HS-27A (cell line): ENCODE results near the gene DOK3.
A peak's percentile ranks its signal among the peaks of the same experiment; 100 is the strongest.

ENCODE experiments used
- DNase-seq: peaks from one replicate; pipeline ENCODE4 v3.0.0-alpha.2; 2012; ENCODE audit warnings: low read depth, missing footprints

Gene DOK3

DNA sequence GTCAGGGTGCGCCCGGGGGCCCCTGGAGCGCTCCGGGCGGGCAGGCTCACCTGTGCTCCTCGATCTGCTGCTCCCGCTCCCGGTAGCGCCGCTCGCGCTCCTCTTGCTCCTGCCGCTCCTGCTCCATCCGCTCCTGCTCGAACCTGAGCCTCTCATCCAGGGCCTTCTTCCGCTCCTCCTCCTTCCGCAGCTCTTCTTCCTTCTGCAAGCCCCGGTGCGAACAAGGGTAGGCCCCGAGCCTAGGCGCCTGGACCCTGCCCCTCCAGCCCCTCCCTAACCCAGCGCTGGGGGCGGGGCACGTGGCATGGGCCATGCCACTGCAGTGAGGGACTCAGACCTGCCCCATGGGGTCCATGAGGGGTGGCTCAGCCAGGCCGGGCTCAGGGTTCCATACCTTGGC is 42.8 kb downstream of the DOK3 start:
- no peak for DNase-seq

DNA sequence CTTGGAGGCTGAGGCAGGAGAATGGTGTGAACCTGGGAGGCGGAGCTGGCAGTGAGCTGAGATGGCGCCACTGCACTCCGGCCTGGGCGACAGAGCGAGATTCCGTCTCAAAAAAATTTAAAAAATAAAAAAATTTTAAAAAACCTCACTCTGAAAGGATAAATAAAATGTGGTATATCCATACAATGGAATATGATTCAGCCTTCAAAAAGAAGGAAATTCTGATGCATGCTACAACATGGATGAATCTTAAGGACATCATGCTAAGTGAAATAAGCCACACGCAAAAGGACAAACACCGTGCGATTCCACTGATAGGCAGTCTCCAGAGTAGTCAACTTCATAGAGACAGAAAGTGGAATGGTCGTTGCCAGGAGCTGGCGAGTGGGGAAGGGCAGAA is 44.6 kb downstream of the DOK3 start:
- no peak for DNase-seq

DNA sequence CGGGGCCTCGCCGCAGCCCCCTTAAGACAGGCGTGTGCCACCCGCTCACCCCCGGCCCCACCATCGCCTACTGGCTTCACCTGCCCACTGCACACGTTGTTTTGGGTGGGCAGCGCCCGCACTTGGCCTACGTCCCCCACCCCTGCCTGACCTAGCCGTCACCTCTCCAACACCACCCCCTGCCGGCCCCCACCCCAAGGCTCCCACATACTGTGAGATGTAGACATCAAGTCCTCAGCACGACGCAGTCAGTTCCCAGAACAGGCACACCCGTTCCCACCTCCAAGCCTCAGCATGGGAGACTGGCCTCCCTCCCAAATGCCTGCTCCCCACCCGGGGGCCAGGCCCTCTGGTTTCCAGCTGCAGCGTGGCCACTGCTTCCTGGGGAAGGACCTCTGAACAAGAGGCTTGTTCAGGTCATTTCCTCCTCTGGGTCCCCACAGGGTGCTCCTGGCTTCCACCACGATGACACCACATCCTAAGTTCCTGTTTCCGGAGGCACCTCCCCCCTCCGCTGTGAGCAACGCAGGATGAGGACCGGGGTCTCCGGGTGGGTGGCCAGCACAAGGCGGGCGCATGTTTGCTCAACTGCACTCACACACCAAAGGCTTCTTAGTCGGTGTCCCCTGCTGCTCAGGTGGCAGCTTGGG is 47.5 kb downstream of the DOK3 start:
- DNase-seq = no peak

DNA sequence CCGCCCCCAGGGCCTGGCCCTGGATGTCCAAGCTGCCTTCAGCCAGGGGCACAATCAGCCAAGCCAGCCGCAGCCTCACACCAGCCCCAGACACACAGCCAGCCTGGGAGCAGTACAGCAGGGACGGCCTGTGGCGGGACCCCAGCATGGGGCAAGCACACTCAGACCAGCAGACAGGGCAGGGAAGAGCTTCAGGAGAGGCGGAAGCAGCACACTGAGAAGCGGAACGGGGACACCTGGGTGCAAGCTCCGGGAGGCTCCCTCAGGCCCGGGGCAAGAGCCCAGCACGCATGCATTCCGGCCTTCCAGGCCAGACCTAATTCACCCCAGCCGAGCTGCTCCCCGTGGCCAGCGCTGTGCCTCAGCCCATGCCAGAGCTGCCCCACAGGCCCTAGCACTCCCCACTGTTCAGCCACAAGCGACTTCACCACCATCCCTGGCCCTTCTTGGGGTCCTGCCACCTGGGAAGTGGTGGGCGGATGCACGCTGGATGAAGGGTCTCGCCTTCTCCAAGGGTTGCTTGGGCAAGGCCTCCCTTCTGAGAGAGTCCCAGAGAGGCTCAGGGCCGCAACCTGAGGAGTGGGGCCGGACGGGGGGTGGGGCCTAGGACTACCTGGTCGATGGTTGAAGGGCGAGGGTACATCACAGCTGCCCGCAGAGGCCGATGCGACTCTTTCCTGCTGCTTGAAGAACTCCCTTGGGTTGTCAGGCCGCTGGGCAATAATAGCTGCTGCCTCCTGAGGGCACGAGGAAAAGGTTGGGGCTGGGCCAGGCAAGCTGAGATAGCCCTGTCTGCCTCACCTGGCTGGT is 49.6 kb downstream of the DOK3 start:
- DNase-seq = no peak

DNA sequence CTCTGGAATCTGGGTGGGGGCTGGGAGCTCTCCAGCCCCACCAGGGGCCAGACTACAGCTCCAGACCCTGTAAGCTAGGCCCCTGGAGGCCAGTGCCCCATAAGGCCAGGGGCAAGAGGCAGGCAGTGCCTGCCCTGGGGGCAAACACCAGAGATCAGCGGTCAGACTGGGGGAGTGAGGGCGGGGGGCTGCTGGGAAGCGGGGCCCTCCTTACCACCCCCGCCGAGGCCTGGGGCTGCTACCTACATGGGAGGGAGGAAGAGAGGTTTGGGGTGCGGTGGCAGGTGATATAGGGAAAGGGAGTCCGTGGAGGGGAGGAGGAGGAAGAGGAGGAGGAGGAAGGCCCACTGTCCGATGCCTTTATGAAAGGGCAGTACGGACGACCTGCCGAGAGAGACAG is 50.3 kb downstream of the DOK3 start:
- no peak for DNase-seq

DNA sequence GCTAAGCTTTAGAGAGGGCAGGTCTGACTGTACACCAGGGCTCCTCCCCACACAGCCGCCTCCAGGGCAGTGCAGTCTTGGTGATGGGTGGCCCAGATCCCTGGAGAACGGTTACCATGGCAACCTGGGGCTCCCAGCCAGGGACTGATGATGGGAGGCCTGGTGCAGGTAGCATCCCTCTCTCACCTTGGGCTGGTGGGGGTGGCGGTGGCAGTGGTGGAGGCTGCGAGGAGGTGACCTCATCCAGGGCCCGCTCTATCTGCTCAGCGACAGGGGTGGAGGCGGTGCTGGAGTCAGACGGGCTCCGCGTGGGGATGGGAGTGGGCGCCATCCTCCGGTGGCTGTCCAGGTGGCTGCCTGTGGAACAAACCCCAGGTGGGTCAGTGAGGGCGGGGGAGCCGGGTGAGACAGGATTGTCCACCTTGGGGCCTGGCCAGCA is 50.7 kb downstream of the DOK3 start:
- no peak for DNase-seq

DNA sequence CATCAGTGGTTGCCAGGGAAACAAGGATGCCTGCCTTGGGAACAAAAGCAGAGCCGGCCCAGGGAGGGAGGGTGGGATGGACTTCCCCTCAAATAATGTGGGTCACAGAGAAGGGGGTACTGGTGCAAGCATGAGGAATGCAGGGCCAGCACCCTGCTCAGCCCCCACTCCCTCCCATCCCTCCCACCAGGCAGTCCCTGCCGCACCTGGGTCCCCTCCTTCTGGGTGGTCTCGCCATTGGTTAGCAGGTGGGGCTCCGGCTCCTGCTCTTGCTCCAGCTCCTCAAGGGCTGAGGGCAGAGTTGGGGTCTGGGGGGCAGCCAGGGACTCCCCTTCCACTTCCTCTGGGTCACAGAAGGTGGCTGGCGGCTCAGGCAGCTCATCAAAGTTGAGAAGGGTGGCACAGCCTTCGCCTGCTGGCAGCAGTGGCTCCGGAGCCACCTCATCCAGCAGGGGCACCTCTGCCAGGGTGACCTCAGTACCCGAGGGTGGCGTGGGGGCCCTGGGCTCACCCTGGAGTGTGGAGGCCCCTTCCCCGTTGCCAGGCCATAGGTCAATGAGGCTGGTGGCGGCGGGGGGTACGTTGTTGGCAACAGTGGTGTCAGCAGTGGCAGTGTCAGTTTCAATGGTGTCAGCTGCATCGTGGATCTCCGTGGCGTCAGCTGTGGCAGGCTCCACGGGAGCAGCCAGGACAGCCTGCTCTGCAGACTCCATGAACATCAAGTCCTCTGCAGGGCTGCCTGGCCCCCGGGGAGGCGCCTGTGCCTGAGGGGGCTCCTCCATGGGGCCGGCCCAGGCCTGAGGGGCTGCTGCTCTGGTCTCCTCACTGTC is 51.6 kb downstream of the DOK3 start:
- DNase-seq = no peak

DNA sequence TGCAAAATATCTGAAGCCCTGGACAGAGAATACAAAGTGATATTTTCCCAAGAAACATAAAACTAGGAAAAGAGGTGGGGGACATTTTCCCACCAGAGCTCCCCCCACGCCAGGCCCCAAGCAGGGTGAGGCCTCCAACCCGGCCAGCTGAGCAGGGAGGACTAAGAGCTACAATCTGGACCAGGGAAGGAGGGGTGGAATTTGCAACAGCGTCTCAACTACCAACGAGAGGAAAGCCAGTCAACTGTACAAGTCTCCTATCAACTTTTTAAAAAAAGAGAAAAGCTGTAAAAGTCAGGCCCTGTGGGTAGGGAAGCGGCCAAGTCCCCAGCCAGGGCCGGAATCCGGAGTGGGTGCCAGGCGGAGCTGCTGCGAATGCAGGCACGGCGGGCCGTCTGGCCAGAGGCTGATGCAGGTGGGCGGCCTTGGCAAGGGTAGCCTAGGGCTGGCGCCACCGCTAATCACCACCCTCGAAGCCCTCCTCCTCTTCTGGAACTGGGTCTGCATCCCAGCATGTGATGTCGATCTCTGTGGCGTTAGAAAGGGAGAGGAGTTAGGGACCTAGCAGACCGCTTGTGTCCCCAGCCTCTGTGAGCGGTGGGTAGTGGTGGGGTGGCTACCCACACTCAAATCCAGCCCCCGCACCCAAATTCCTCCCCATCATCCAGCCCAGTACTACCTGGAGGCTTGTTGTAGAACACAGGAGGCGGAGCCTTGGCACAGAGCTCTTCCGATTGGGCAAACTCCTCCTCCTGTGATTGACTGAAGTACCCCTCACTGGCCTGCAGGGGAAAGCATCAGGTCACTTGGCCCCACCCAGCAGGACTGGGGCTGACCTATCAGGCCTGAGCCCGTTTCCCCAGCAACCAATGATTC is 52.4 kb downstream of the DOK3 start:
- DNase-seq = peak; percentile 46

DNA sequence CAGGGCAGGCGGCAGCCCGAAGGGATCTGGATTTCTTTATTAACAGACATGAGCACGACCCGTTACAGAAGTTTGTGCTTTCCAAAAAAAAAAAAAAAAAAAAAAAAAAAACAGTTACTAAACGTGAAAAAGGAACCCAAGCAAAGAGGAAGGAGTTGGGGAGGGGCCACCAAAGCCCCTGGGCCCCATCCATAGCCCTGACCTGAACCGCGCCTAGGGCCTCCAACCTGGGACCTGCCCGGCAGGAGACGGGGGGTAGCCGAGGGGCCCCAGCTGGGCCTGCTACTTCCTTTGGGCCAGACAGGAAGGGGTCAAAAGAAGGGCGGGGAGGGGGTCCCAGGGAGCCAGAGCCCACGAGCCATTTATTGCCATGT is 53.0 kb downstream of the DOK3 start:
- DNase-seq = no peak

DNA sequence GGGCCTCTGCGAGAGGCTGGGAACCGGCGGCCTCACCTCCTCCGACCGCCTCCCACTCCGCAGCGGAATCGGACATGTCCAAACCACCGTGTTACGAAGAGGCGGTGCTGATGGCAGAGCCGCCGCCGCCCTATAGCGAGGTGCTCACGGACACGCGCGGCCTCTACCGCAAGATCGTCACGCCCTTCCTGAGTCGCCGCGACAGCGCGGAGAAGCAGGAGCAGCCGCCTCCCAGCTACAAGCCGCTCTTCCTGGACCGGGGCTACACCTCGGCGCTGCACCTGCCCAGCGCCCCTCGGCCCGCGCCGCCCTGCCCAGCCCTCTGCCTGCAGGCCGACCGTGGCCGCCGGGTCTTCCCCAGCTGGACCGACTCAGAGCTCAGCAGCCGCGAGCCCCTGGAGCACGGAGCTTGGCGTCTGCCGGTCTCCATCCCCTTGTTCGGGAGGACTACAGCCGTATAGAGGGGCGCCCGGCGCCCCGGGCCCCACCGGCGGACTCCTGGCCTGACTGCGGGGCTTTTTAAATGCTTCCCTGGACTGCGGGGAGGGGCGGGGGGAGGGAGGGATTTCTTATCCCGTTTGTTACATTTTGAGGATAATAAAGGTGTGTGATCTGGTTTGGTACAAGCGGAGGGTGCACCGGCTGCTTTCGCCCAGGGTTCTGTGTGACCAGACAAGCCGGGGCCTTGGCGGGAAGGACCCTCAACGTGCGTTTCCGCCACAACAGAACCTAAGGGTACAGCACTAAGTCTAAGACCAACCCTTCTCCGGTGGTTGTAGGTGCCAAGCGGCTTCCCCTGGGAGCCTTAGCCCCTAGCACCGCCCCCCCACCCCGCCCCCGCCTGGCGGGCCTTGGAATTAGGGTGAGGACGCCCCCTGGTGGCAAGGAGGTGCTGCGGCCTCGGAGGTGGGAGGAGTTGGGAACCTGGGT is 53.7 kb downstream of the DOK3 start:
- DNase-seq = no peak

DNA sequence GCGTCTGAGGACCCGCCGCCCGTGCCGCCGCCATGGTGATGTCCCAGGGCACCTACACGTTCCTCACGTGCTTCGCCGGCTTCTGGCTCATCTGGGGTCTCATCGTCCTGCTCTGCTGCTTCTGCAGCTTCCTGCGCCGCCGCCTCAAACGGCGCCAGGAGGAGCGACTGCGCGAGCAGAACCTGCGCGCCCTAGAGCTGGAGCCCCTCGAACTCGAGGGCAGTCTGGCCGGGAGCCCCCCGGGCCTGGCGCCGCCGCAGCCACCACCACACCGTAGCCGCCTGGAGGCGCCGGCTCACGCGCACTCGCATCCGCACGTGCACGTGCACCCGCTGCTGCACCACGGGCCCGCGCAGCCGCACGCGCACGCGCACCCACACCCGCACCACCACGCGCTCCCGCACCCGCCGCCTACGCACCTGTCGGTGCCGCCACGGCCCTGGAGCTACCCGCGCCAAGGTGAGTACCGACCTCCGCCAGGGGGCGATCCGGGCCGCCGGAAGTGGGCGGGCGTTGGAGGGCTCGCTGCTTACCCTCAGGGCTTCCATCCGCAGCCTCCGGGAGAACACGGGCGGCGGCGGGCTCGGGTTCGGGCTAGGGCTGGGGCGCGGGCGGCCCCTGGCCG is 54.5 kb downstream of the DOK3 start:
- DNase-seq = no peak

DNA sequence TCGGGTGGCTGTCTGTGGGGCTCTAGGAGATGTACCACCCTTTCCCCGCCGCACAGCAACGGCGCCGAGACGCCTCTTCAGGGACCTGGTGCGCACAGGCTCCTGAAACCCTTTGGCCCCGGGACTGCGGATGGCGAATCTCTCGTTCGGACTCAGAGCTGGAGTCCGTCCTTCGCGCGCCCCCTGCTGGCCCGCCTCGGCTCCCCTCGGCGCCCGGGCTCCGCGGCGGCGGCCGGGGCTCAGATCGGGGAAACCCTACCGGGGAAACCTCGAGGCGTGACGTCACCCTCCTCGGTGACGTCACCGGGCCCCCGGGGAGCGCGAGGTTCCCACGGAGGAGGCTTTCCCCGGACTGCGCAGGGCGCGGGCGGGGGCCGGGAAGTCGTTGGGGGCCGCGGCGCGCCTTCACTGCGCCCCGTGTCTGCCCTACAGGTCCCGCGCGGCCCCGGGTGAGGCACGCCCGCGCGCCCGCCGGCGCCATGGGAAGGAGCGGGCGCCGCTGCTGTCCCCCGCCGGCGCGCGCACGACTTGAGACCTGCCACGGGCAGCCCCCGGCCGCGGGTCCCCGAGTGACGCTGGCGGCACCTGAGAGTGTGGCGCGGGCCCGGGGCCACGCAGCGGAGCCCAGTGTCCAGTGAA is 55.1 kb downstream of the DOK3 start:
- DNase-seq = no peak

DNA sequence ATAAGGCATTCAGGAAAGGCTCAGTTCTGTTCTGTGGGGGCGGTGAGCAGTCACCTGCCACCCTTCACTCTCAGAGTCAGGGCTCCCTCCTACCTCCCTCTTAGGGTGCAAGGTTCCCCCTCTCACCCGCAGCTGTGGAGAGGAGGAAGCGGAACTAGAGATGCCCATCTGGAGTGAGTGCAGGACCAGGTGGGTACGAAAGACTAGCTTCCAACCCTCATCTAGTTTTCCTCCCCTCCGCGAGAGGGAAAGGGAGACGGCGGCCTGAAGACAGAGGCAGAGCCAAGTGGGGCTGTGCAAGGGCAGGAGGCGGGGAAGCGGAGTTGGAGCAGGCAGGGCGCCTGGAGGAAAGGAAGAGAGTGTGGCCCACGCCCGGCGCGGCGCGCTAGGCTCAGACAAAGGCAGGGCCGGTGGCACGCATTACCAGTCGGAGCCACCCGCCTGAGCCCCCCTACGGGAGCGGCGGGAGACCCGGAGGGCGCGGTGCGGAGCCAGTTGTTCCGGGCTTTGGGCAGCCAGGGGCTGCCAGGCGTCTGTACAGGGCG is 55.7 kb downstream of the DOK3 start:
- DNase-seq = no peak

DNA sequence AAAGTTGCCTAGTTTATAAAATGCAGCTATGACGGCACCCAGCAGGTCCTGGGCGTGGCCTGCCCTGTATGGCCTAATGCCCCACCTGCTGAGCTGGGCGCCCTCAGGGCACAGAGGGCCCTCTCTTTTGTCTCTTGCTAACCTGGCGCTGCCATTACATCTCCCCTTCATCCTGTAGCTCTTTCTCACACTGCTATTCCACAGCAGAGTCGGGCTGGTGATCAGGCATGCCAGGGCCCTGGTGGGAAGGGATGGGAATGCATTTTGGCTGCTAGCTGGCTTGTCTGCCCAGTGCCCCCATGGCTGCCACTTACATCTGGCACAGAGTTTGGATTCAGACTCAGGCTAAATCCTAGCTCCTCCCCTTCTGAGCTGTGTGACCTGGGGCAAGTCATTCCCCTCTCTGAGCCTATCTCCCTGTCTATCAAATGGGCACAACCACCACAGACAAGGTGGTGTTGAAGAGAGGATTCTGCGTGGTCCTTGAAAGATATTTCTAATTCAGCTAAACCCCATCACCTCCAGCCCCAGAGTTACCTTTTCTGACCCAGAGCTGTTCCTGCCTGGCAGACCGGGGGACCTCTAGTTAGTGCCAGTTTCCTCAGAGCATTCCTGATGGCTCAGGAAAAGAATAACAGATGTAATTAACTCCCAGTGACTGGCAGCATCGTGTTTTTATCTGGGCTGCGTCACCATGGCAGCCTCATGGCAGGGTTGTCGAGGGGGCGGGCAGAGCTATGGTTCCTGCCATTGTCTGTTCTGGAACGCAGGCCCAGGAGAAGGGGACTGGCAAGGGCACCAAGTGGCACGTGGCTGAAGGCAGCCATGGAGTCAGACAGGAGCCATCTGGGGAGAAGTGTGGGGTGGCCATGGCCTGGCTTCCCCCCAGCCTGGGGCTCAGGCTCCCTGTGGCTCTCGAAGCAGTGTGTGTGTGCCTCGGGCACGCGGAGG is 56.7 kb downstream of the DOK3 start:
- no peak for DNase-seq
